RWPE1 (cell line): ENCODE results near the gene COL25A1.

Experiments used
- CTCF ChIA-PET: fragments of 350-600 bp; sonication (Branson Sonifier 250); formaldehyde crosslinking; extraction: SDS; loops from one replicate; lab custom pipeline; 2021; lab: Yijun Ruan, JAX
- POLR2A ChIA-PET: fragments of 400-600 bp; formaldehyde crosslinking; extraction: SDS; loops from one replicate; lab custom pipeline; 2020; ENCODE audit warnings: antibody characterized with exemption; ENCODE audit not compliant: low non-redundant PET; lab: Yijun Ruan, JAX
- DNase-seq: peaks from one replicate; pipeline ENCODE4 v3.0.0; 2012; ENCODE audit warnings: low spot score
- H3K27ac ChIP-seq: fragments of 450-650 bp; 2 replicates; pipeline ENCODE4 v1.5.1; 2017
- TF ChIP-seq, protein P1 (sequence below): fragments of 450-650 bp; conservative IDR thresholded peaks from 2 replicates; pipeline ENCODE4 v1.5.1; 2017; ENCODE audit warnings: low read depth, mild to moderate bottlenecking

Gene COL25A1

GRCh38 chr4:108889696-108890483 lies 412.6 kb downstream of the COL25A1 start:
- H3K27ac ChIP-seq: no peak overlapping the region
- TF ChIP-seq, protein P1, sequence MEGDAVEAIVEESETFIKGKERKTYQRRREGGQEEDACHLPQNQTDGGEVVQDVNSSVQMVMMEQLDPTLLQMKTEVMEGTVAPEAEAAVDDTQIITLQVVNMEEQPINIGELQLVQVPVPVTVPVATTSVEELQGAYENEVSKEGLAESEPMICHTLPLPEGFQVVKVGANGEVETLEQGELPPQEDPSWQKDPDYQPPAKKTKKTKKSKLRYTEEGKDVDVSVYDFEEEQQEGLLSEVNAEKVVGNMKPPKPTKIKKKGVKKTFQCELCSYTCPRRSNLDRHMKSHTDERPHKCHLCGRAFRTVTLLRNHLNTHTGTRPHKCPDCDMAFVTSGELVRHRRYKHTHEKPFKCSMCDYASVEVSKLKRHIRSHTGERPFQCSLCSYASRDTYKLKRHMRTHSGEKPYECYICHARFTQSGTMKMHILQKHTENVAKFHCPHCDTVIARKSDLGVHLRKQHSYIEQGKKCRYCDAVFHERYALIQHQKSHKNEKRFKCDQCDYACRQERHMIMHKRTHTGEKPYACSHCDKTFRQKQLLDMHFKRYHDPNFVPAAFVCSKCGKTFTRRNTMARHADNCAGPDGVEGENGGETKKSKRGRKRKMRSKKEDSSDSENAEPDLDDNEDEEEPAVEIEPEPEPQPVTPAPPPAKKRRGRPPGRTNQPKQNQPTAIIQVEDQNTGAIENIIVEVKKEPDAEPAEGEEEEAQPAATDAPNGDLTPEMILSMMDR: no peak
- ChIA-PET CTCF (no interaction called here), POLR2A (no interaction called here)
- no peak for DNase-seq

GRCh38 chr4:108888769-108889168 lies 413.7 kb downstream of the COL25A1 start:
- ChIA-PET CTCF (interaction anchor here (0.6 kb wide), 1 partner anchor 28 kb away, joined by 5 read pairs; no protein-coding TSS in a partner anchor), POLR2A (no interaction called here)
- TF ChIP-seq, protein P1: no peak
- no peak overlapping the region for H3K27ac ChIP-seq
- DNase-seq: no peak

DNA sequence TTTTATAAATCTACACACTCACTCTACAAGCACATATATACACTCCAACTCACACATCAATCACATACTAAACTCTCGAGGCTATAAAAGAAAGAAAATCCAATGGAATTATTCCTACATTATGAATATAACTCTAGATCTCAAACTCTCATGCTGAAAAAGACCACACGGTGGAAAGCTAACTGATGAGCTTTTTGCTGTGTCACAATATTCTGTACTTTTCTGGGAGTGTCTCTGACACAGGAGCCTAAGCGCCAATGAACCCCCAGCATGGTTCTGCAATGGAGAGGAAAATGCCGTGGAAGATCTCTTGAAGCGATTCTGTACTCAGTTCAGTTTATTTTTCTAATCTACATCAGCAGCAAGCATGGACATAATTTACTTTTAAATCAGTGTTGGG lies 415.4 kb downstream of the COL25A1 start:
- no peak overlapping the region for H3K27ac ChIP-seq
- ChIA-PET POLR2A (no interaction called here), CTCF (no interaction called here)
- TF ChIP-seq, protein P1: no peak
- DNase-seq: no peak

DNA sequence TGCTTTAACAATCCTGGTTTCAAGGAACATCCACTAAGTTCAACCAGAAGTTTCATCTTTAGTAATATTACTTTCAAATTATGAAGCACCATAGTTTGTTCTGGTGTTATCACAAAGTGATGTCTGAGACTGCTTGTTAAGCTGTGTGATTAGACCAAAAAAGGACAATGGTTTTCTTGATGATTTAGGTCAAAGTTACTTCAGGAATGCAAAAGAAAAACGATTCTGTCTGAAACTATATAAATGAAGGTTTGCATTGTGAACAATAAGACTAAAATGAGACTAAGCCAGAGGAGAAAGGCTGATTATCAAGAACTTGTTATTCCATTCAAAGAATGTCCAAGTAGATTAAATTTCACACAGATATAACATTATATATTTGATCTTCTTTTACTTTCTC lies 417.2 kb downstream of the COL25A1 start:
- TF ChIP-seq, protein P1: no peak
- no peak overlapping the region for H3K27ac ChIP-seq
- ChIA-PET POLR2A (no interaction called here), CTCF (interaction anchor here (0.6 kb wide), 1 partner anchor 727 kb away, joined by 3 read pairs; no protein-coding TSS in a partner anchor)
- no peak for DNase-seq

DNA sequence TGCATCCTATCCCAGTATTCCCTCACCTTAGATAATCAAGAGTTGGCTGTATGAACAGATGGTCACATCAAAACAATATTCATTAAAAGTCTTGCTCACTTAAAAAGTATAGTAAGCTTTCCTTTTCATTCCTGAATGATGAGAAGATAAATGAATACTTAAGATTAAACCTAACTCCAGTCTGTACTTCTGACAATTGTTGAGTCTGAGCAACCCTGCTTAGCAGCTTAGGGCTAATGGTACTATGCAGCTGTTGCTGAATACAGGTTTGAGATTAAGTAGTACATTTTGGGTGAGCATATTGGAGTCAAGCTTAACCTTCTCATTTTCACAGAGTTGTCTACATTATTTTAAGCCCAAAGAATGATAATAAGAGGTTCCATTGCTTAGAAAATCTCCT lies 417.9 kb downstream of the COL25A1 start:
- POLR2A ChIA-PET: no interaction called here
- TF ChIP-seq, protein P1: no peak
- CTCF ChIA-PET: interaction anchor here (0.6 kb wide), 1 partner anchor 726 kb away, joined by 3 read pairs; no protein-coding TSS in a partner anchor
- H3K27ac ChIP-seq: no peak overlapping the region
- no peak for DNase-seq

DNA sequence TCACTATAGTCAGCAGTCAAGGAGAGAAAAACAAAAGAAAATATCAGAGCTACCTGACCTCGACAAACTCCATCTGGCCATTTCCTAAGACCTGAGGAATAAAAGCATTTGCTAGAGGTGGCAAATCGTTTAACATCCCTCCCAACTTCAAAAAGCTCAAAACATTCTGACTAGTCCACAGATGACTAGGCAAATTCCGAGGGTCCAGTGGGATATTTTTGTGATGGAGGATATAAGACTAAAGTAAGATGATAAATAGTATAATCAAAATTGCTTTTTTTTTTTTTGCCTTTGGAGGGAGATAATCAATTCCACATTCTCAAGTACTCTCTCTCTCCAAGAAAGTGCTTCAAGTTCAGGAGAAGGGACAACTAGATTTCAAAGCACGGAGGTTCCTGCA lies 420.5 kb downstream of the COL25A1 start:
- CTCF ChIA-PET: interaction anchor here (0.6 kb wide), 1 partner anchor 154 kb away, joined by 3 read pairs; no protein-coding TSS in a partner anchor
- POLR2A ChIA-PET: no interaction called here
- TF ChIP-seq, protein P1: no peak
- DNase-seq: no peak
- H3K27ac ChIP-seq: no peak overlapping the region
